ENCODE measurements around the gene PCDH17.

PCDH17 gene

DNA sequence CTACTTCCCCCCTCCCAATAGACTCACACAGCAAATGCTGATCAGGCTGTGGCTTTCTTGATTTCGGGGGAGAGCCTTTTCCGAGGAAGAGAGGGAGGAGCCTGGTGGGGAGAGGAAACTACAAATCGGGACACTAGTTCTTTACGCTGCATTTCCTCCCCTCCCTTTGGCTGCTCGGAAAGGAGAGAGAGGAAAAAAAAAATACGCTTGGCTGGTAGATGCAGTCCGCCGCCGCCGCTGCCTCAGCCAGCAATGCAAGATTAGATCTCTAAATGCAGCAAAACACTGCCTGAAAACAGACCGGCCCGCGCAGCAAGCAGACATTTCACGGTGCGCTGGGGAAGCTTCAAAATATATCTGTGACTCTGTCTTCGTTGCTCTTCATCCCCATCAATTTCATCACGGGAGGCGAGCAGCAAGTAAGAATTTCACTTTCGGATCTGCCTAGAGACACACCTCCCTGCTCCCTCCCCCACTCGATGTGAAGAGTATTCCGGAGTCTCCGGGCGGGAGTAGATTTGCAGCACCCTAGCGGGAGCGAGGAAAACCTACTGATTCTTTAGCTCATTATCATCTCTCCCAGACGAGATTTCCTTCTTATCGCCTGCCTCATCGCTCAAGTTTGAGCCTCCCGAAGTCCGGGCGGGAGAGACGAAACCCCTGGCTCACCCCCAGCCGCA lies at the start of gene PCDH17:
PCDH17 (plus strand) TSS at position 149 of the 680 bp plus-strand sequence. CDS start 803 bp downstream, outside the sequence.
- no peak for DNase-seq (ENCODE audit: low read depth)

GRCh38 chr13:57582032-57582431 lies 49.5 kb upstream of the PCDH17 start:
- no peak for DNase-seq (ENCODE audit: low read depth)

DNA sequence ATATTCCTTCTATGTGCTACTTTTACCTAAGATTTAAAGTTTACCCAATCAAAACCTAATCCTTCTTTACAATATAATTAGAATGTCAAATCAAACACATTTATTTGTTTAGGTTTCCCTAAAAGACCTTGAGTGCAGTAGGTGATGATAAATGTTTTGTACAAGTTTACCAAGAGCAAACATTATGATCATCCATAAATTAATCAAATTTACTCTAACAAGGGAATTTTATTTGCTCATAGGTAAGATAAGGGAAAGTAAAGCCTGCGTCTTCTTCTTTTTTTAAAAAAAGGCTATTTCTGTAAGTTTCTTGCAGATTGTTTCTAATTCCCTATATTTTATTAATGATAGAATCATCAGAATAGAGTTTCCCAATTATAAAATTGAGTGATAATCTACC lies 48.0 kb upstream of the PCDH17 start:
- DNase-seq (ENCODE audit: low read depth): no peak

DNA sequence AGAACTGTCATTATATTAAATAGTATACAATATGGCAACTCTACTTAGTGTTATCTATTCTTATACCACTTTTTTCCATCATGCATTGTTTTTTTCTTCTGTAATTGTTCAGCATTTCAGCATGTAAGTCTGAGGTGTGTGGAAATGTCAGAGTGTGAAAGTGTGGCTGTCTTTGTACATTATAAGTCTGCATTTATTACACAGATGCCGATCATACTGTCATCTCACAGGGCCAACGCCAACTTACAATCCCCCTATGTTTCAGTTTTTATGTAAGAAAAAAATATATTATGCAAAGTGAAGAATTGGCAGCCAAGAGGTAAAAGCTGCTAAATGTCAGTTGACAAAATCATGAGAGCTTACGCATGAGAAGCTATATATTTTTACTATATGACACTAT lies 42.9 kb upstream of the PCDH17 start:
- DNase-seq (ENCODE audit: low read depth): no peak

DNA sequence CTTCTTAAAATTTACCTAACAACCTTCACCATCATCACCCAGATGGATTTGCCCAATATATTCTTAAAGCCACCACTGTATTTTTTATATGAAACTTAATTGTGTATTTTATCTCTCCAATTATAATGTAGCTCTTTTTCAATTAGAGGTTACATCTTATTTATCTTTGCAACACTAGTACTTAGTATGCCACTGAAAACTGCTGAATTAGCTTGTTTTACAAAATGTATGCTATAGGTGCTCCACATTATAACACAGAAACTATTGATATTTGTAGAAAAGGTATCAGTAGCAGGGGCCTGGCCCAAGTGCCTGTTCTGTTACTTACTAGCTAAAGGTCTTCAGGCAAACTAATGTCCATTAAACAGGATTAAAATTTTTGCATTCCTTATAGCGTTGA lies 35.8 kb upstream of the PCDH17 start:
- no peak for DNase-seq (ENCODE audit: low read depth)

DNA sequence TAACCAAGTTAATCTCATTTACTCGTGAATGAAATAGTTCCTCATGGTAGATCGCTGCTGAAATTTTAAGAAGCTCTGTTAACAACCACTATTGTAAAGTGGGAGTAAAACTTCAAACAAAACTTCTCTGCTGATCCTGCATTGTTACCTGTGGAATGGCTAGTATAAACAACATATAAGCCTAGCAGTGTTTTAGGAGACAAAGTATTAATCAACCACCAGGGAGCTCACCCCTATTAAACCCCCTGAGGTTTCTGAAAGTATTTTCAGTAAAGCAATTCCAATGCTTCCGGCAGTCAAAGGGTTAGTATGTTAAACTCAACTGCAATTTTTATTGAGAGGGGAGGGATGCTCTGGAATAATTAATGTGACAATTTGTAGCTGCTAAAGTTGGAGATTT lies 30.0 kb upstream of the PCDH17 start:
- no peak for DNase-seq (ENCODE audit: low read depth)

DNA sequence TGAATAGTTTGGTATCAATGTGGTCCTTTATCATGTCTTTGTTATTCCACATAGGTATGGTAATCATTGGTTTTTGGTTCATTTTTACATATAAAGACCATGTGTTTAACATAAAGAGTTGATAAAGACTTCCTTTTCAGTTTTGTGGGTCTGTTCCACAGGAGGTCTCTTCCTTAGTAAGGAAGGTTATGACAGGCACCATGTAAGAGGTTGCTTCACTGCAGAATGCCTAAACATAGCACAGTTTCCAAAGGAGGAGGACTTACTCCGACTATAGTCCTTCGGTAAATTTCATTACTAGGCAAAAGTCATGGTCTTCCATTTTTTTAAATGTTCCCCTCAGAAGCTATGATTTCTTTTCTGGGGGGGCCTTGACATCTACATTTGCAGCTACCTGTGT lies 27.1 kb upstream of the PCDH17 start:
- no peak for DNase-seq (ENCODE audit: low read depth)

DNA sequence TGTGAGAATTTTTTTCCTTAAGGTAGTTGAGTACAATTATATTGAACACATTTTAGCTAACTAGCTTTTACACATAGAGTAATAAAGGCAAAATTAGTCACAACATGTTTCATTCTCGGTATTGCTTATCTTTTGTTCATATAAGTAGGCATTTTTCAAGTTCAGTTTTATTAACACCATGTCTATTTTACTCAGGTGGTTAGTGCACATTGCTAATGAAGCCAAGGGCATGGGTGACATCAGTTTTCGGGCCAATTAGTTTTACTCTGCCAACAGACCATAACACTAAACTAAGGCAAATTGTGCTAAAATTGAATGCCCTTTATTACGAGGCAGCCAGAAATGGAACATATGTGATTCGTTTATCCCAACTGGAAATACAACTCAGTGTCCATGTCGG lies 19.6 kb upstream of the PCDH17 start:
- DNase-seq (ENCODE audit: low read depth): no peak

DNA sequence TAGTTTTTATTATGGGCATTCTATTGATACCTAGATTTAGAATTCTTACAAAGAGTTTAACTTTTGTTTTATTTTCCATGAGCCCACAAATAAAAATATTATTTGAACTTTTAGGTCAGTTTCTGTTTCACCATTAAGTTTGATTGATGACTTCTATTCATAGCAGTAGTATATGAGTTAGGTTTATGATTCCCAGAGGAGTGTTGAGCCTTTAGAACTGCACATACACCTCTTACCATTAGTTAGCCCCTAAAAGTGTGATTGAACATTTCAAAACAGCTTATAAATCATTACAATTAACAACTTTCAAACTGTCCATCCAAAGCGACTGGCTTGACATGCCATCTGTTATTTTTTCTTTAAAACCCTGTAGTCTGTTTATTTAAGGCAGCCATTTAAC lies 19.0 kb upstream of the PCDH17 start:
- no peak for DNase-seq (ENCODE audit: low read depth)

GRCh38 chr13:57624565-57625435 lies 6.7 kb upstream of the PCDH17 start:
- no peak for DNase-seq (ENCODE audit: low read depth)

DNA sequence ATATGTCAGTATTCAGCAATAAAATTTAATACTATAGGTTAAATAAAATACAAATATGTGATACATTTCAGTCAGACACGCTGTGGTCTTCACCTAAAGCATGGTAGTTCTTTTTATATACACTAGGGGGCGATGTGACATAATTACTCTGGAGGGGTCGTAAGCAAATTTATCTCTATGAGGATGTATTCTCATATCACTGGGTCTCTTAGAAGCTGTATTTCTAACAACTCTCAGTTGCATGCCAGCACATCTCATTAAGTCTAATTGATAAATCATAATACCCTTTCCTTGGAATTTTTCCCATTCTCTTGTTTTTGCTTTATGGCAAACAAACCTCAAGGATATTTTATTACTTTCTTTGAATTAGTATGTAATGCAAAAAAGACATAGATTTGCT lies 3.9 kb upstream of the PCDH17 start:
- no peak for DNase-seq (ENCODE audit: low read depth)

- DNase-seq (ENCODE audit: low read depth): no peak
Observed at GRCh38 chr13:57629391-57629804, 2.1 kb upstream of the PCDH17 start.

DNA sequence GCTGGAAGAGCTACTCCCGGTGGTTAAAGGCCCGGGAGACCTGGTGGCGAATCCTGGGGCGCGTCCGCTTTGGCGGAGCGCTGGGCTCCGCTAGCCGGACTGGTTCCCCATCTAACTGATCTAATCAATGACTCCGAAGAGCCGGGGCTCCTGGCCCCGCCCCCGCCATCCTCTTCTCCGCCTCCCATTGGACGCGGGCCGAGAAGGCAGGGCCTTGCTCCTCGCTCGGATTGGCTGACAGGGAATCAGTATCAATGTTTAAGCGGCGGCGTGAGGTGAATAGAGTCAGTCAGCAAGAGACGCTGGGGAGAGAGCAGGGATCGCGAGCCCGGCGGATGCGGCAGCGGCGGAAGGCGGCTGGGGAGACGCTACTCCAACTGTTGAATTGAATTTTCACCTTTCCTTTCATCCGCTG lies 1.7 kb upstream of the PCDH17 start:
- DNase-seq (ENCODE audit: low read depth): no peak

- no peak for DNase-seq (ENCODE audit: low read depth)
Observed at GRCh38 chr13:57630661-57631595, 616 bp upstream of the PCDH17 start.

DNA sequence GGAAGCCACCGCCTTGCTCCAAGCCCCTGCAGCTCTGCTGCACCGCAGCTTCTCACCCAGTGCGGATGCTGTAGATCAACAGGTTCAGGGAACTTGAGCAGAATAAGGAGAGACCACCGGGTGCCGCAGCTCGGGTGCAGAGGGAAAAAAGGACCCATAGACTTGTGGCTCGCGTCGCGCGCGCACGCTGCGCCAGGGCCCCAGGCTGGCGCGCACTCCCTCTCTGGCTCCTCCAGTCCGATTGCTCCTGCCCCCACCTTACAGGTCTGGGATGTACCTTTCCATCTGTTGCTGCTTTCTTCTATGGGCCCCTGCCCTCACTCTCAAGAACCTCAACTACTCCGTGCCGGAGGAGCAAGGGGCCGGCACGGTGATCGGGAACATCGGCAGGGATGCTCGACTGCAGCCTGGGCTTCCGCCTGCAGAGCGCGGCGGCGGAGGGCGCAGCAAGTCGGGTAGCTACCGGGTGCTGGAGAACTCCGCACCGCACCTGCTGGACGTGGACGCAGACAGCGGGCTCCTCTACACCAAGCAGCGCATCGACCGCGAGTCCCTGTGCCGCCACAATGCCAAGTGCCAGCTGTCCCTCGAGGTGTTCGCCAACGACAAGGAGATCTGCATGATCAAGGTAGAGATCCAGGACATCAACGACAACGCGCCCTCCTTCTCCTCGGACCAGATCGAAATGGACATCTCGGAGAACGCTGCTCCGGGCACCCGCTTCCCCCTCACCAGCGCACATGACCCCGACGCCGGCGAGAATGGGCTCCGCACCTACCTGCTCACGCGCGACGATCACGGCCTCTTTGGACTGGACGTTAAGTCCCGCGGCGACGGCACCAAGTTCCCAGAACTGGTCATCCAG lies 964 bp downstream of the PCDH17 start:
- no peak for DNase-seq (ENCODE audit: low read depth)

- no peak for DNase-seq (ENCODE audit: low read depth)
Observed at GRCh38 chr13:57633141-57633949, 1.8 kb downstream of the PCDH17 start.

- no peak for DNase-seq (ENCODE audit: low read depth)
Observed at GRCh38 chr13:57633950-57634838, 2.6 kb downstream of the PCDH17 start.

- DNase-seq (ENCODE audit: low read depth): no peak
Observed at GRCh38 chr13:57634839-57635165, 3.3 kb downstream of the PCDH17 start.

DNA sequence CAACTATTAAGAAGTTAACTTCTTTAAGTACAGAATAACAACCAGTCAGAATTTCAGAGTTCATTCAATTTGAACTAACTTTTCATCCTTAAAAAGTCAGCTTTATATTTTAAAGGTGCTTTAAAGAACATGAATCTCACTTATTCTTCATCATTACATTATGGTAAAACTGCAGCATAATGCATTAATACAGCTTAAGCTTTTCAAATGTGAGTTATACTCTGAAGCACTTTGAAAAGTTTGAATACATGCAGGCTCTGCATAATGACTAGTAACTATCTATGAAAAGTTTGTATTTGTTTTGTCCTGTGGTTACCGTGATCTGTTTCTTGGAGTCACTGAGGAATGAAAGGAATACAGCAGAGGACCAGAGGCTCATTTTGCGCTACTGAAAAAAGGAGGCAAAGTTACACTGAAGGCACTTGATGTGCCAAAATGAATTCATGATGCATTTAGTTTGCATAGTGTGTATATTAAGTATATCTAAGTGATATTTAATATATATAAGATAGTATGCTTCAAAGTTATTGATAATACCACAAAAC lies 4.1 kb downstream of the PCDH17 start:
- no peak for DNase-seq (ENCODE audit: low read depth)

All from stimulated activated CD8-positive, alpha-beta memory T cell treated with anti-CD3 and anti-CD28 coated beads, Interleukin-15, amount 100 ng/mL, for 1 hour (primary cell).